Measurements from ENCODE around the gene COX7A1. TPM values are rescaled to one million over a fixed set of nuclear protein-coding genes. Genes with fewer than 3 reads are reported as not detected.

Gene COX7A1
- total and polyA plus RNA-seq, 10 of the 15 experiments (the other 5 are each of a cell fraction or from before 2014, with no cell fraction given), result not detected

DNA sequence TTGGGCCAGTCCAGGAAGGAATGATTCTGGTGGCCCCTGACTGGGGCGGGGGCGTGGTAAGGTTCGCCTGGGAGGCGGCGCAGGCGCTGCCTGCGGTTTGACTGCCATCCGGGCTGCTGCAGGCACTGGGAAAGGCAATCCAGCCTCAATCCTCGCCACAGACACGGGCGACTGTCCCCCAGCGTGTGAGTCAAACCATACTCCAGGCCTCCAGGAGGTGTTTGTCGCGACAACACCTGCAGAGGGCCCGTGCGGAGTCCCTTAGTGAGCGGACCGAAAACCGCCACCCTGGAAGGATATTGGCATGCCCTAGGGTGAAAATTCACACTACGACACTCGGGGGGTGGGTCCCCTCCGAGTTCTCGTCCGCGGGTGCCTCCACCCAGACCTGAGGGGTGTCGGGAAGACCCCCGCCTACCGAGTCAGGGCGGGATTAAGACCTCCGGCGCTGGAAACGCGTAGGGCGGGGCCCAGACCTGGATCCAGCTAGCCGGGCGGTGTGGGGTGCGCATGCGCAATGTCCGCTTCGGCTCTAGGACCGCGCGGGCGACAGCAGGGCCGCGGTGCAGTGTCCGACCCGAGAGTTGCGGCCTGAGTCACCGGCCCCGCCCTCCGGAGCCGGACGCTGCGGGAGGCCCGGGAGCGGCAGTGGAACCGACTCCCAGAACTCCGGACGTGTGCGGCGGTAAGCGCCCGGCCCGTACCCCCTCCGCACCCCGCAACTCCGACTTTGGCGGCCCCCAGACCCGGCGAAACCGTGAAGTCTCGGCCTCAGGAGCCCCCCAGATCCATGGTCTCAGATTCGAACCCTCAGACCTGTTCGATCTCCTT, 12.6 kb downstream of the COX7A1 start, which contains the start of gene CAPNS1 (continued):
- TF ChIP-seq EGR1 (IDR thresholded peaks at IDR 0.05; ENCODE audit: borderline replicate concordance in 1 of 2, low read depth in 2 of 2, low read length in 2 of 2) (peak in 1 of 2 experiments; percentile 88; a peak in 2 of 3 replicates), EZH2 (IDR thresholded peaks at IDR 0.05; ENCODE audit: borderline replicate concordance, control insufficient read depth, low read depth, low read length) (no peak), ZBED1 (IDR thresholded peaks at IDR 0.05; ENCODE audit: borderline replicate concordance) (peak; percentile 99; the same call in 1 of the 2 replicates), MYC (IDR thresholded peaks at IDR 0.05; ENCODE audit: insufficient read depth, insufficient read length, insufficient replicate concordance, low read length, severe bottlenecking) (peak; percentile 28), IKZF2 (IDR thresholded peaks at IDR 0.05) (peak in 1 of 2 experiments; percentile 52; a peak in 3 of 4 replicates), CHD1 (IDR thresholded peaks at IDR 0.05; ENCODE audit: low read depth, low read length) (no peak), ZSCAN29 (IDR thresholded peaks at IDR 0.05) (no peak), HCFC1 (IDR thresholded peaks at IDR 0.05; ENCODE audit: low read length) (peak; percentile 59), NRF1 (conservative IDR thresholded peaks at IDR 0.05; ENCODE audit: low read depth, low read length) (peak; percentile 77), ZNF24 (IDR thresholded peaks at IDR 0.05) (peak; percentile 6; the same call in 1 of the 2 replicates), ATF7 (IDR thresholded peaks at IDR 0.05; ENCODE audit: low read depth) (0 out of 2 replicates have a peak, but pooled peaks have one; percentile 21), RB1 (IDR thresholded peaks at IDR 0.05; ENCODE audit: borderline replicate concordance) (0 out of 2 replicates have a peak, but pooled peaks have one; percentile 74), NR2F1 (conservative IDR thresholded peaks at IDR 0.05) (peak; percentile 58; the same call in 1 of the 2 replicates), CREM (IDR thresholded peaks at IDR 0.05; ENCODE audit: low read depth) (peak; percentile 73), E2F4 (IDR thresholded peaks at IDR 0.05; ENCODE audit: low read depth, low read length) (0 out of 2 replicates have a peak, but pooled peaks have one; percentile 7), NFIC (IDR thresholded peaks at IDR 0.05; ENCODE audit: low read depth, low read length) (no peak), ZZZ3 (IDR thresholded peaks at IDR 0.05; ENCODE audit: control insufficient read depth, insufficient read length, low read depth) (no peak), SREBF2 (IDR thresholded peaks at IDR 0.05; ENCODE audit: low read length) (no peak), TAF1 (IDR thresholded peaks at IDR 0.05; ENCODE audit: borderline replicate concordance, low read depth, low read length) (peak; percentile 85), JUNB (IDR thresholded peaks at IDR 0.05) (no peak), BMI1 (IDR thresholded peaks at IDR 0.05; ENCODE audit: borderline replicate concordance) (no peak), MXI1 (IDR thresholded peaks at IDR 0.05; ENCODE audit: low read depth, low read length) (peak; percentile 78), HSF1 (IDR thresholded peaks at IDR 0.05; ENCODE audit: low read depth, low read length) (no peak), SMAD1 (IDR thresholded peaks at IDR 0.05; ENCODE audit: low read depth, partially characterized antibody) (no peak)
- TF ChIP-seq, protein P1, sequence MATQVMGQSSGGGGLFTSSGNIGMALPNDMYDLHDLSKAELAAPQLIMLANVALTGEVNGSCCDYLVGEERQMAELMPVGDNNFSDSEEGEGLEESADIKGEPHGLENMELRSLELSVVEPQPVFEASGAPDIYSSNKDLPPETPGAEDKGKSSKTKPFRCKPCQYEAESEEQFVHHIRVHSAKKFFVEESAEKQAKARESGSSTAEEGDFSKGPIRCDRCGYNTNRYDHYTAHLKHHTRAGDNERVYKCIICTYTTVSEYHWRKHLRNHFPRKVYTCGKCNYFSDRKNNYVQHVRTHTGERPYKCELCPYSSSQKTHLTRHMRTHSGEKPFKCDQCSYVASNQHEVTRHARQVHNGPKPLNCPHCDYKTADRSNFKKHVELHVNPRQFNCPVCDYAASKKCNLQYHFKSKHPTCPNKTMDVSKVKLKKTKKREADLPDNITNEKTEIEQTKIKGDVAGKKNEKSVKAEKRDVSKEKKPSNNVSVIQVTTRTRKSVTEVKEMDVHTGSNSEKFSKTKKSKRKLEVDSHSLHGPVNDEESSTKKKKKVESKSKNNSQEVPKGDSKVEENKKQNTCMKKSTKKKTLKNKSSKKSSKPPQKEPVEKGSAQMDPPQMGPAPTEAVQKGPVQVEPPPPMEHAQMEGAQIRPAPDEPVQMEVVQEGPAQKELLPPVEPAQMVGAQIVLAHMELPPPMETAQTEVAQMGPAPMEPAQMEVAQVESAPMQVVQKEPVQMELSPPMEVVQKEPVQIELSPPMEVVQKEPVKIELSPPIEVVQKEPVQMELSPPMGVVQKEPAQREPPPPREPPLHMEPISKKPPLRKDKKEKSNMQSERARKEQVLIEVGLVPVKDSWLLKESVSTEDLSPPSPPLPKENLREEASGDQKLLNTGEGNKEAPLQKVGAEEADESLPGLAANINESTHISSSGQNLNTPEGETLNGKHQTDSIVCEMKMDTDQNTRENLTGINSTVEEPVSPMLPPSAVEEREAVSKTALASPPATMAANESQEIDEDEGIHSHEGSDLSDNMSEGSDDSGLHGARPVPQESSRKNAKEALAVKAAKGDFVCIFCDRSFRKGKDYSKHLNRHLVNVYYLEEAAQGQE (IDR thresholded peaks at IDR 0.05; ENCODE audit: low read depth, low read length), result no peak

Measured in GM12878 (cell line).